Stimulated activated CD8-positive, alpha-beta memory T cell treated with anti-CD3 and anti-CD28 coated beads, Interleukin-7, amount 100 ng/mL, for 48 hours (primary cell): ENCODE measurements around the gene PIAS1.
"Not testable (repeated sequence)": the region's sequence is repeated elsewhere in the genome, so short reads cannot be mapped to it uniquely, and the experiment has no call there.

ENCODE experiments used
- DNase-seq, 2 donors: peaks; one replicate each; pipeline ENCODE4 v3.0.0-alpha.2; 2020; ENCODE audit warnings: low read depth in 1 of 2; ENCODE audit errors: extremely low read depth in 1 of 2

The PIAS1 gene

GRCh38 chr15:68213991-68214837 lies 160.1 kb downstream of the PIAS1 start:
- DNase-seq = no peak

GRCh38 chr15:68214838-68215254 lies 160.7 kb downstream of the PIAS1 start:
- DNase-seq = no peak

GRCh38 chr15:68217341-68217740 lies 163.2 kb downstream of the PIAS1 start:
- DNase-seq = no peak

- DNase-seq = no peak
Measured at GRCh38 chr15:68218331-68218730, 164.2 kb downstream of the PIAS1 start.

- DNase-seq = no peak
Measured at GRCh38 chr15:68218847-68219798, 165.0 kb downstream of the PIAS1 start.

GRCh38 chr15:68220489-68220888 lies 166.4 kb downstream of the PIAS1 start:
- DNase-seq = no peak

- no peak for DNase-seq
Measured at GRCh38 chr15:68220967-68221366, 166.9 kb downstream of the PIAS1 start.

- not testable (repeated sequence) for DNase-seq
Measured at GRCh38 chr15:68221530-68222431, 167.7 kb downstream of the PIAS1 start.

- not testable (repeated sequence) for DNase-seq
Measured at GRCh38 chr15:68222432-68222743, 168.3 kb downstream of the PIAS1 start.

GRCh38 chr15:68223171-68223570 lies 169.1 kb downstream of the PIAS1 start:
- DNase-seq = no peak

- DNase-seq = no peak
Measured at GRCh38 chr15:68224108-68224507, 170.0 kb downstream of the PIAS1 start.

- no peak for DNase-seq
Measured at GRCh38 chr15:68224546-68225250, 170.6 kb downstream of the PIAS1 start.

- not testable (repeated sequence) for DNase-seq
Measured at GRCh38 chr15:68225442-68225841, 171.3 kb downstream of the PIAS1 start.

GRCh38 chr15:68227643-68228142 lies 173.6 kb downstream of the PIAS1 start:
- DNase-seq = no peak

GRCh38 chr15:68228143-68228970 lies 174.2 kb downstream of the PIAS1 start:
- DNase-seq = no peak

- DNase-seq = no peak
Measured at GRCh38 chr15:68228971-68229385, 174.9 kb downstream of the PIAS1 start.

GRCh38 chr15:68229386-68230156 lies 175.5 kb downstream of the PIAS1 start, which contains the start of gene CLN6:
Gene CLN6, minus strand, starts transcription at chr15:68229728. Its CDS starts 144 bp downstream, at chr15:68229584.
- peak; percentile 70 to 76 for DNase-seq
